ENCODE data around the gene BICRA.
"Not testable (repeated sequence)": the region's sequence is repeated elsewhere in the genome, so short reads cannot be mapped to it uniquely, and the experiment has no call there.

BICRA gene

GRCh38 chr19:47663911-47664771 lies 55.2 kb downstream of the BICRA start:
- TF ChIP-seq CTCF (IDR thresholded peaks at IDR 0.05; ENCODE audit: extremely low read depth, missing control alignments) = no peak
- no peak for DNase-seq (ENCODE audit: low spot score)

- DNase-seq (ENCODE audit: low spot score) = not testable (repeated sequence)
Measured at GRCh38 chr19:47668556-47668955, 59.6 kb downstream of the BICRA start.

- DNase-seq (ENCODE audit: low spot score) = no peak
- no peak for TF ChIP-seq CTCF (IDR thresholded peaks at IDR 0.05; ENCODE audit: extremely low read depth, missing control alignments)
Measured at GRCh38 chr19:47670736-47671135, 61.8 kb downstream of the BICRA start.

- no peak for DNase-seq (ENCODE audit: low spot score)
- TF ChIP-seq CTCF (IDR thresholded peaks at IDR 0.05; ENCODE audit: extremely low read depth, missing control alignments) = no peak
Measured at GRCh38 chr19:47671499-47671898, 62.6 kb downstream of the BICRA start.

GRCh38 chr19:47673426-47673825 lies 64.5 kb downstream of the BICRA start:
- DNase-seq (ENCODE audit: low spot score) = no peak
- TF ChIP-seq CTCF (IDR thresholded peaks at IDR 0.05; ENCODE audit: extremely low read depth, missing control alignments) = no peak

- TF ChIP-seq CTCF (IDR thresholded peaks at IDR 0.05; ENCODE audit: extremely low read depth, missing control alignments) = no peak
- no peak for DNase-seq (ENCODE audit: low spot score)
Measured at GRCh38 chr19:47674548-47674947, 65.6 kb downstream of the BICRA start.

- no peak for TF ChIP-seq CTCF (IDR thresholded peaks at IDR 0.05; ENCODE audit: extremely low read depth, missing control alignments)
- DNase-seq (ENCODE audit: low spot score) = no peak
Measured at GRCh38 chr19:47675271-47675670, 66.3 kb downstream of the BICRA start.

GRCh38 chr19:47675859-47676258 lies 66.9 kb downstream of the BICRA start:
- no peak for TF ChIP-seq CTCF (IDR thresholded peaks at IDR 0.05; ENCODE audit: extremely low read depth, missing control alignments)
- no peak for DNase-seq (ENCODE audit: low spot score)
